CD4-positive, alpha-beta T cell treated with Interleukin-4 for 4 hours (primary cell): ENCODE measurements around the gene KHSRP.
"Not testable (repeated sequence)": the region's sequence is repeated elsewhere in the genome, so short reads cannot be mapped to it uniquely, and the experiment has no call there.

Experiments used
- DNase-seq: peaks from one replicate; pipeline ENCODE4 v3.0.0-alpha.2; 2020

The KHSRP gene

DNA sequence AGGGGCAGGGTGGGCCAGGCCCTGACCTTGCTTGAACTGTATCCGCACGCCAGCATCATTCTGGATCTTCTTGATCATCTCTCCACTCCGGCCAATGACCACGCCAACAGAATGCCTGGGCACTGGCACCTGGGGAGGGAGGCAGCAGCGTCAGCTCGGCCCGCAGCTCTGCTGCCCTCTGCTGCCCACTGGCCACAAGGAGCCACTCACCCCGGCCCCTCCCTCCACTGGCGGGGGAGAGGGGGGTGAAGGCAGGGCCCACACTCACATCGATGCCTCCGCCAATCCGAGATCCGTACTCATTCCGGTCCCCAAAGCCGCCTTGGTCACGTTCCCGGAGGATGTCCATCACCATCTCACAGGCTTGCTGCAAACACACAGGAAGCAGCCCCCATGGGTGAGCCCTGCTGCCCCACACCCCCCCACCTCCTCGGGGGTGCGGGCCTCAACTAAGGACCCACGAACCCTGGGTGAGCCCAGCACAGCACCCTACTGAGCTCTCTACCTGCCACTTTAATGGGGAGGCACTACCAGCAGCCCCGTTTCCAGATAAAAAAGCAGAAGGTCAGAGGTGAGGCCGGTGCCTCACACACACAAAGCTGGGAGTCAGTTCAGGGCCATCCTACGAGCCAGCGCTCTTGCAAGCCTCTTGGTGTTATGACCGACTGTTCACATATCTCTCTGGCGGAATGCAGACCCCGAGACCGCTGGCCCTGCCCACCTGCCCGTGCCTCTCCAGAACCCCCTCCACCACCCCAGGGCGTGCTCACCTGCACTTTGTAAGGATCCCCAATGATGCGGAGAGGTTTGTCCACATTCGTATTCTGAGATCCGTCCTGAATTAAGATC lies 6.7 kb downstream of the KHSRP start:
- no peak for DNase-seq

DNA sequence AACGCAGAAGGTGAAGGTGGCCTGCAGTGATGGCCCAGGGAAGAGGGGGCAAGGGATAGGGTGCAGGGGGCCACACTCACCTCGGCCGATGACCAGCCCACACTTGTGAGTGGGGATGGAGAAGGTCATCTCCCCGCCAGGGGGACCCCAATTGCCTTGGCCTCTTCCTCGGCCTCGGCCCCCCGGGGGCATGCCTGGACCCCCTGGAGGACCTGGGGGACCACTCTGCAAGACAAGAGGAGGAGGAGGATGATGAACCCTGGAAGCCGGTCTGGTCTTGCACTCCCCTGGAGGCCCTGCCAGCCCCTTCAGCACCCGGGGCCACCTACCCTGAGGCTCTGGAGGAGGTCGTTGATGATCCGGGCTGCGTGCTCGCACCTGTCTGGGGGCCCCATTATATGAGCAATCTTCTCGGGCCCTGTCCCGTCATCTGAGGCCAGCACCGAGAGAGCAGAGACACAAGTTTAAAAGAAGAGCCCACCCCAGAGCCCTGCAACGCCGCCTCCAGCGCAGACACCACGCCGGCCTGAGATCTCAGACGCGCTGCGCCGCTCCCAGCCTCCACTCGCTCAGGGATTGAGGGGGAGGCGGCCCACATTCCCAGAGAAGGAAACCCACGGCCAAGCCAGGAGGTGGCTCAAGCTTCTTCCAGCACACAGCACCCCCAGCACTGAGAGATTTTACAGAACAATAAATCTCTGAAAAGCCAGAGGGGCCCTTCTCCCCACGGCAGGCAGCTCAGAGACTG lies 7.8 kb downstream of the KHSRP start:
- no peak for DNase-seq

DNA sequence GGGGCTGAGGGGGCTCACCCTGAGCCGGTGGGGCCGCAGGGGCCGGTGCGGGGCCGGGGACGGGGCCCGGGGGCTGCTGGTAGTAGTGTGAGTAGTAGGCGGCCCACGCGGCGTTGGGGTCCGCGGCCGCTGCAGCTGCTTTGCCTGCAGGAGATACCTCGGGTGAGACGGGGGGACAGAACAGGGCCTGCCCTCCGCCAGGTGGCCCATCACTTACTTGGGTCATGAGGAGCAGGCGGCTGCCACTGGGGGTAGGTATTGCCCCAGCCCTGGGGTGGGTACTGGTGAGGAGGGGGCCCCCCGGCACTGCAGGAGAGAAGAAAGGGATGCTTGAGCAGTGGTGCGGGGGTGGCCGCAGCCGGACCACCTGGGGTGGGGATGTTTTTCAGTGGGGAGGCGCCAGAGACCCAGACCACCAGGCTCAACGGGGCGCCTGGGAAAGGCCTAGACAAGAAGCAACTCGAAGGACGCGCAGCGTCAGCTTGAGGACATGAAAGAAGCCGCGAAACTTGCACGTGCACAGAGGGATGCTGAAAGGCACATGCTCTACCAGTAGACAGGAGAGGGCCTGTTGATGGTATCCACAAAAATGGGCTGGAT lies 8.9 kb downstream of the KHSRP start:
- DNase-seq: no peak

DNA sequence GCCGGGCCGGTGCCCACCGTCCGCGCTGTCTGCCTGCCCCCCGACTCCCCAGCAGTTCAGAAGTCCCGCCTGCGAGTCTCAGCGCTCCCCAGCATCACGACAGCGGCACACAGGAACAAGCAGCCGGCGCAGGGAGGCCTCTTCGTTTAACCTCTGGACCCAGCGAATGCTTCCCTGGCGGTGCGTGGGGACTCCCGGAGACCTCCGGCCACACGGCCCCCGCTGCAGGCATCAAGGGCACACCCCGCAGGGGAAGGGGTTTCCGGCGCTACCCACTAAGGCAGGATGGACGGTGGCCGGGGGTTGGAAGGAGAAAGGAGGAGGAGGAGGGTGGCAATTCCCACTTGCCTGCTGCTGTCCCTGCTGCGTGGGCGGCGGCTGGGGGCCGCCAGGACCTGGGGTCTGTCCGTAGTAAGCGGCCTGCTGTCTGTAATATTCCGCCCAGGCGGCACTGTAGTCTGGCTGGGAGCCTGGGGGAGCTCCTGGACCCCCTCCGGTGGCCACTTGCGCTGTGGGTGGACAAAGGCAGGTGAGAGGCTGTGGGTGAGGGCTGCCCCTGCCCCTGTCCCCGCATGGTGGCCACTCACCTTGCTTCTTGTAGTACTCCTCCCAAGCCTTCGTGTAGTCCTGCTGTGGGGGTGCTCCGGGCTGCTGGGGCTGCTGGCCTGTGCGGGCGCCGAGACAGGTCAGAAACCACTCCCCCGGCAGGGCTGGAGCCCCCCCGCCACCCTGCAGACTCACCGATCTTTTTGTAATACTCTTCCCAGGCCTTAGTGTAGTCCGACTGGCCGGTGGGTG lies 9.6 kb downstream of the KHSRP start:
- DNase-seq: no peak

DNA sequence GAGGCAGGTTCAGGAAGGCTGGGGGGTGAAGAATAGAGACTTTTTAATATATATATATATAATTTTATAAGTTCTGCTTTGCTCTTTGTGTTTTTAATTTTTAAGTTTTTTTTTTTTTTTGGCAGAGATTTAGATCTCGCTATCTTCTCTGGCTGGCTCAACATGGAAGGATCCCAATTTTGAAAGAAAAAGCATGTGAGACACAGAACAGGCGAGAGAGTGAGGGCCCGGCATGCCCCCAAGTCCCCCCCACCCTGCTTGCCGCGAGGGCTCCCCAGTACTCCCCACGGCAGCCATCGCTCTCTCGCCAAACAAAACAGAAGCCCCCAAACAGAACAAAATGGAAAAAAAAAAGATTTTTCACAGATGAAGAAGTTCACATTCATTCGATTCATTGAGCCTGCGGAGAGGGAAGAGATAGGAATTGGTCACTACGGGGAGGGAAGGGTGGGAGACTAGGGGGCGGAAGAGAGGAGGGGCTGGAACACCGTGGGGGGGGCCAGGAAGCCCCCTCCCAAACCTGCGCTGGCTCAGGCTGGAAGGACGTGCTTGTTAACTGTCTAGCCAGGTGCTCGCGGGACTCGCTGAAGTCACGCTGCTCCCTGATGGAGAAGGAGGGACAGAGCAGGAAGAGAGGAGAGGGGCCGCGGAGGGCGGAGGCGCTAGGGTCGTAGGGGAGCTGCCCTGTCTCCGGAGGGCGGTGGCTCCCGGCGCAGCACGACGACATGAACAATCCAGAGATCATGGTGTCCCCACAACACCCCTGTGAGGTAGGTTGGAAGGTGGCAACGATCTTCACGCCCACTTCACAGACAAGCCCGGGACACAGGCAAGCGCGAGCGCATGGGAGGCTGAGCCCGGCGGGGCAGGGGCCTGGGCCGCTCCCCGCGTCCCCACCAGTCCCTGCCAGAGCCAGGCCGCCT lies 10.6 kb downstream of the KHSRP start:
- DNase-seq: no peak

DNA sequence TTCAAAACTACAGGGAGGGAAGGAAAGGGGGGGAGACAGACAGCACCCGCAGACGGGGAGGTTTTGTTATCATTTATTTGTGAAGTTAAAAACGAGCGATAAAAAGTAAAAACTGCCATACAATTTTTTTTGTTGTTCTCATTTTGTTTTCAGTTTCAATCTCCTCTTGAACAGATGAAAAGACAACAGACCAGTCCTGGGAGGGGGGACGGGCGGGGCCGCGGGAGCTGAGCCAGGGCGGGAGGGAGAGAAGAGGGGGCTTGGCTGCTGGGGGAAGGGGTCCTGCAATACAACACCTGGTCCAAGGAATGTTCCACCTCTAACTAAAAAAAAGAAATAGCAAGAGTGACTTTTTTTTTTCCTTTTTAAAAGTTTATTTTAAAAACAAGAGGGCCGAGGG lies 11.3 kb downstream of the KHSRP start:
- DNase-seq: no peak

DNA sequence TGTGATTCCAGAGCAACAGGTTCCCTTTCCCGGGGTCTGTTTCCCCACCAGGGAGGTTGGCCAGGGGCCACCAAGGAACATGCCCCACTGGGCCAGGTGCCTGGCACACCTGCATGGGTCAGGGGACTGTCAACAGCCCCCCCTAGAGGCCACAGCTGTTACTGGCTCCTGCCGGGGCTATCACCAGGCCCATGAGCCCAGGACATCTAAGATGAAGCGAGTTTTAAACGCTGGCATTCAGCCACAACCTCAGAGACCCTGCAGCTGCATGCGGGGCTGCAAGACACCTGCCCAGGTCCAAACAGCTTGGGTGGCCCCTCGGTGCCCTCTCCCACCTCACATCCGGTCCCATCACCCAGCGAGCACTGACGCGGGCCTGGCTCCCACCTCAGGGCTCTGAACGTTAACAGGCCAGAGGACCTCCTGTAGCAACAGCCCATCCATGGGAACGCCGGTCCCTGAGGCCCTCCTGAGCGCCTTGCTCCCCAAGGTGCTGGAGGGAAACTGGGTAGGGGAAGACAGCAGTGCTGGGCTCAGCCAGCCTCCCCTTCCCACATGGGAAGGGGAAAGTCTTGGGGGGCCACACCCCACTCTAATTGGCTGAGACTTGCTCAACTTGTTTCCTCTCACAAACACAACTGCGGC lies 12.0 kb downstream of the KHSRP start:
- DNase-seq: peak; percentile 15

DNA sequence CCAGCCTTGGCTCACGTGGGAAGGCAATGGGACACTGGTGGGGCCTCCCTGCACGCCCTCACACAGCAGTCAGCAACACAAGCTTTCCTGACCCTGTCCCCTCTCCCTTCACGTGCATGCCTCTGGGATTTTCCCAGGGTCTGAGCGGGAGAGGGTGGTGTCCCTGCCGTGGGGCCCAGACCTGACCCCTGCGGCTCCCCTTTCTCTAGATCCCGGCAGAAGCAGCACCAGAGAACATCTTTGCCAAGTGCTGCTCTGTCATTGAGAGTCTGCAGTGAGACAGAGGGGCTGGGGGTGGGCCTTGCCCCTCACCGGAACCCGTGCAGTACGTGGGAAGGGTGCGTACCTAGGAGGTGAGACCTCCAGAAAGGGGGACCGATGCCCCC lies 12.6 kb downstream of the KHSRP start:
- no peak for DNase-seq

DNA sequence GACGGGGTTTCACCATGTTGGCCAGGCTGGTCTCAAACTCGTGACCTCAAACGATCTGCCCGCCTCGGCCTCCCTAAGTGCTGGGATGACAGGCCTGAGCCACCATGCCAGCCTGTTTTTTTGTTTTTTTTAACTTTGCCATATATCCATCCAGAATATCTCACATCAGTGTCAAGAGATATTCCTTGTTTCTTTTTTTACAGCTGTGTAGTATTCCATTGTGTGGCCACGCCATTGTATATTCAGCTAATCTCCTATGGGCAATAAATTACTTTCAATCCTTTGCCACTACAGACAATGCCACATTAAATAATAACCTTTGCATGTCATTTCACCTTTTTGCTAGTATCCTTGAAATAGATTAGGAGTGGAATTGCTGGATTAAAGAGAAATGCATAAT lies 15.3 kb downstream of the KHSRP start:
- DNase-seq: no peak

DNA sequence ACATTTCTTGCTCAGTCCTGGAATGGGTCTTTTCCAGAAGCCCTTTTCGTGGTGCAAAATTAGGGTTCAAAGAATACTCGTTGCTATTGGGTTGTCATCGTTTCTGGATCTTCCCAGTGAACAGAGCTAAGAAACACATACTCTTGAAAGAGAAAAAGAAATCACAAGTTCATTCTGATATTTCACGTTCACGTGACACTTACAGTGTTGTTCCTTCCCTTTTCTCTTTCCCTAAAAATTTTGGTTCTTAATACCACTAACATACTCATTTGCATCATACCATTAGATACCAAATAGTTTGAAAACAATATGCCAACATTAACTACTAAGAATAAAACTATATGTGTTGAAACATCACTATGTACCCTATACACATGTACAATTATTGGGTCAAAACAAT lies 18.2 kb downstream of the KHSRP start:
- no peak for DNase-seq

DNA sequence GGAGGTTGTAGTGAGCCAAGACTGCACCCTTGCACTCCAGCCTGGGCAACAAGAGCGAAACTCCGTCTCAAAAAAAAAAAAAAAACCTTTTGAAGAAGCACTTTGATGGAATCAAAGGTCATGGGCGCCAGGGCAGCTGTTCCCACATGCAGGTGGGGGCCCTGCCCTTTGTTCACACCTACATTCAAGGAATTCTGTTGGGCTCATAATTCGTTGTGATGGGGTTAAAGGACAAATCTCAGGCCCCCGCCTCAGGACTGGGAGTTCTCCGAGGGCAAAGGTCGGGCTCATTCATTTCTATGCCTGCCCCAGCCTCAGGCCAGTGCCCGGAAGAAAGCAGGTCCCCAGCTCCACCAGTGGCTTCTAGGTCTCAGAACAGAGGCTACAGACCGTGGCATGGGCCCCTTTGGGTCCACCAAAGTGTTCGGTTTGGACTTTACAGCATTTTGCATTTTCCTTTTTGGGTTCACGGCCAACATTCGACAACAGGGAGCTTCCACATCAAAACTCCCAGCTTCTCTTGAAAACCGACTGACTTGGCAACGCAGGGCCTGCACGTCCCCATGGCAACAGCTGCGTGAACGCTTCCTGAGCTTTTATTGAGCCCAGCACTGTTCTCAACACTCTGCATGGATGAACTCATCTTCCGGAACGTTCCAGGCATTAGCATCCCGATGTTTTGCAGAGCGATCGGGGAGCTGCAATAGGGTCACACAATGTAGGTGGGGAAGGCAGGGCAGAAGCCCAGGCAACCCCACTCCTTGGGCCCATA lies 21.6 kb downstream of the KHSRP start:
- DNase-seq: no peak

DNA sequence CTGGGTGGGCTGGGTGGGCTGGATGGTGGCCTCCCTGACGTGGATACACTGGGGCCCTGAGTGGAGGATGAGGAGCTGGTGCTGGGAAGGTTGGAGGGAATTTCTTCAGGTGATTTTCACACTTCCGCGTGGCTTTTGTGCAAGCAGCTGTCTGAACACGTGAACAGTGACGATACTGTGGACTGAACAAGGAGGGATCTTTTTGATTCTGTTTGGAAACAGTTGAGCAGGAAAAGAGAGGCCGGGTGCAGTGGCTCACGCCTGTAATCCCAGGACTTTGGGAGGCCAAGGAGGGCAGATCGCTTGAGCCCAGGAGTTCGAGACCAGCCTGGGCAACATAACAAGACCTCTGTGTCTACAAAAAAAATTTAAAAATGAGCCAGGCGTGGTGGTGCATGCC lies 22.6 kb downstream of the KHSRP start:
- DNase-seq: no peak

DNA sequence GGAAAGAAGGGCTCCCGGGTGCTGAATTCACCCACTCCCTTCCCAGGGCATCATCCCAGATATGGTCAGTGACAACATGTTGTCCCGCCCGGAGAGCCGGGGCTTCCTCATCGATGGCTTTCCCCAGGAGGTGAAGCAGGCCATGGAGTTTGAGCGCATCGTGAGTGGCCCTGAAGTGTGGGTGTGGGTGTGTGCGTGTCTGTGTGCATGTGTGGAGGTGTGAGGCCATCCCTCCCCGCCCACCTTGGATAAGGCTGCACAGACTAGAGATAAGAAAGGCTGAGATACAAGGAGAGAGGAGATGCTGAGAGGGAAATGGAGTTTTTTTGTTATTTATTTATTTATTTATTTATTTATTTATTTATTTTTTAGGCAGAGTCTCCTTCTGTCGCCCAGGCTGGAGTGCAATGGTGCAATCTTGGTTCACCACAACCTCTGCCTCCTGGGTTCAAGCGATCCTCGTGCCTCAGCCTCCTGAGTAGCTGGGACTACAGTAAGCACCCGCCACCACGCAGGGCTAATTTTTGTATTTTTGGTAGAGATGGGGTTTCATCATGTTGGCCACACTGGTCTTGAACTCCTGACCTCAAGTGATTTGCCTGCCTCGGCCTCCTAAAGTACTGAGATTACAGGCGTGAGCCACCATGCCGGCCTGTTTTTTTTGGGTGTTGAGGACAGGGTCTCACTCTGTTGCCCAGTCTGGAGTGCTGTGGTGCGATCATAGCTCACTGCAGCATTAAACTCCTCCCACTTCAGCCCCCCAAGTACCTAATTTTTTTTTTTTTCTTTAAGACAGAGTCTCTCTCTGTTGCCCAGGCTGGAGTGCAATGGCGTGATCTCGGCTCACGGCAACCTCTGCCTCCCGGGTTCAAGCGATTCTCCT lies 24.3 kb downstream of the KHSRP start:
- DNase-seq: not testable (repeated sequence)

DNA sequence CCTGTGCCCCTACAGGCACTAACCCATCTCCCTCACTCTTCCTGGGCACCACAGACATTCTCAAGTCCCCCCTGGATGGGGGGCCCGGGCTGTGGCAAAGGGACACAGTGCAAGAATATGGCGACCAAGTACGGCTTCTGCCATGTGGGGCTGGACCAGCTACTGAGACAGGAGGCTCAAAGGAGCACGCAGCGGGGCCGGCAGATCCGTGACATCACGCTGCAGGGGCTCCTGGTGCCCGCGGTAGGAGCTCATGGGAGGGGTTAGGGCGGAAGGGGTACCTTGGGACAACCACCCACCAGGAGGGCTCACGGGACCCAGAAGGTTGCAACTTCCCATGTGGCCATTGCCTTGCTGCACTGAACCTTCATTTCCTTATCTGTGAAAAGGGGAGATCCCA lies 28.3 kb downstream of the KHSRP start:
- DNase-seq: no peak

DNA sequence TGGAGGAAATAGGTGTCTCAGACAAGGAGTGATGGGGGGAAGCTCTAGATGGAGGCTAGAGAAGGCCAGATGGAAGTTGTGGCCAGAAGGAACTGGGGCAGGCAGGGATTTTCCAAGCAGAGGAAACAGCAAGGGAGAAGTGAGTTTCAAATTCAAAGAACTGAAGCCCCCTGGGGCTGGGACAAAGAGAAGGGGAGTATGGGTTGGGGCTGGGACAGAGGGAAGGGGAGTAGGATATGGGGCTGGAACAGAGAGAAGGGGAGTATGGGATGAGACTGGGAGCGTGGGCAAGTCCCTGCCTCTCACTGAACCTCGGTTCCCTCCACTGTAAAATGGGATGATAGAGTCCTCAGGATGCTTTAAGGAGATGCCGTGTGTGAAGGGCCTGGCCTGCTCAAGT lies 29.8 kb downstream of the KHSRP start:
- DNase-seq: no peak

DNA sequence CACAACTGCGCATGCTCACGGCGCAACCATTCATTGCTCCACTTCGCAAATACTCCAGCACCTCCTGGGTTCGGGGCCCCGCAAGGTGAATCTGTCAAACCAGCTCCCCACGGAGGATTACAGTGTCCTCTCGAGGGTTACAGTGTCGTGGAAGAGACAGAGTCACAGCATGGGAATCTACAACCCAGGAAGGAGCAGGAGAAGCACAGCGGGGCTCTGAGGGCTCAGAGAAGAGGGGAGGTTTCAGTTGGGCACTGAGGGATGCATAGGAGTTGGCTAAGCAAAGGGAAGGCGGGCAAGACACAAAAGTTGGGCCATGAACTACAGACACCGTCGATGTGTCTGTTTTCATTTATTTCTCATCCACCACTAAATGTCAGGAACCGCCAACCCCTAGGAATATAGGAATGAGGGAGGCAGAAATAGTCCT lies 30.6 kb downstream of the KHSRP start:
- peak; percentile 73 for DNase-seq

DNA sequence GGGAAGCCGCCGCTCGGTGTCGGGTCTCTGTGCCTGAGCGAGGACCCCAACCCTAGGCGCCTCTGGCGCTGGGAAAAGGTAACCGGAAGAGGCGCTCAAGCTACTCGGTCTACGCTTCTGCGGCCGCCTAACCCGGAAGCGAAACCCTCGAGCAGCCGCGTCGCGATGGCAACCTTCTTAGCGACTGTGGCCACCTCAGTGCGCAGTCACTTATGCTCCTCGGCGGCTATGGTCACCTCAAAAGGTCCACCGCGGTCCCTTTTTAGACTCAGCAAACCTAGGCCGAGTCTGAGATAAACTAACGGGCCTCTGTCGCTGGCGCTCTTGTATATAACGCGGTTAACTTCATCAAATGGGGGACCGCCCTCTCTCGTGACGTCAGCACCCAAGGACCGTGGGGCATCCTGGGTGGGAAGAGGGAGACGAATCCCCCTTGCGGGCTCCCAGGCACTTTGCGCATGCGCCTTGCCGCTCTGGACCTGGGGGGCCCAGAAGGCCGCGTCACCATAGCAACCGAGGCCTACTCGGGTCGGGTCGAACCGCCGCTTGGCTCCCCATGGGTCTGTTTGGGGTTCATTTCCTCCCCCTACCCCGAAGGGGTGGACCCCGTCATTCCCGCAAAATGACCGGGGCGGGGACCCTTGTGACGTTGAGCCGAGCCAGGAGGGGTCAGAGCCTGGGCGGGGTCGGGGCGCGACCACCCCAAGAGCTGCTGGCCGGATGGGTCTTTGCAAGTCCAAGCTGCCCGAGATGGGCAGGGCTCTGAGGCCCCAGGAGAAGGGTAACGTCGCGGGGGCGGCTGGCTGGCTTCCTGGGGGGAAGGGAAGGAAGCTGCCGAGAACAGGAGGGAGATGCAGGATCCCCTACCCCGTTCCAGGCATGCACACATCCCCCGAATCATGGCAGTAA lies 31.3 kb downstream of the KHSRP start, which contains the start of gene GTF2F1:
TSS of gene GTF2F1 (minus strand) at position 91 of the 909 bp plus-strand sequence. CDS start 169 bp downstream, outside the sequence.
- DNase-seq: peak; percentile 94
